ENCODE measurements around the gene MEX3C. TPM values are rescaled to one million over a fixed set of nuclear protein-coding genes. Genes with fewer than 3 reads are reported as not detected.

MEX3C gene
- total RNA-seq, 1 donor from 2014 or later: 41.5 TPM

- peak; percentile 6 for DNase-seq
Measured at GRCh38 chr18:51191128-51191717, 6.3 kb downstream of the MEX3C start.

GRCh38 chr18:51190000-51190399 is 7.5 kb downstream of the MEX3C start:
- no peak for DNase-seq

GRCh38 chr18:51188024-51188701 is 9.3 kb downstream of the MEX3C start:
- DNase-seq: no peak

- peak; percentile 2 for DNase-seq
Measured at GRCh38 chr18:51185075-51185474, 12.4 kb downstream of the MEX3C start.

- no peak for DNase-seq
Measured at GRCh38 chr18:51184091-51184457, 13.4 kb downstream of the MEX3C start.

GRCh38 chr18:51183372-51184090 is 13.9 kb downstream of the MEX3C start:
- no peak for DNase-seq

GRCh38 chr18:51182824-51183223 is 14.7 kb downstream of the MEX3C start:
- DNase-seq: no peak

GRCh38 chr18:51171625-51172259 is 25.7 kb downstream of the MEX3C start:
- no peak for DNase-seq

- no peak for DNase-seq
Measured at GRCh38 chr18:51171223-51171622, 26.3 kb downstream of the MEX3C start.

- no peak for DNase-seq
Measured at GRCh38 chr18:51170664-51171063, 26.8 kb downstream of the MEX3C start.

GRCh38 chr18:51169731-51170130 is 27.8 kb downstream of the MEX3C start:
- no peak for DNase-seq

- no peak for DNase-seq
Measured at GRCh38 chr18:51168960-51169662, 28.4 kb downstream of the MEX3C start.

- no peak for DNase-seq
Measured at GRCh38 chr18:51168026-51168742, 29.3 kb downstream of the MEX3C start.

GRCh38 chr18:51165296-51165695 is 32.2 kb downstream of the MEX3C start:
- DNase-seq: no peak

GRCh38 chr18:51164761-51165281 is 32.7 kb downstream of the MEX3C start:
- no peak for DNase-seq

GRCh38 chr18:51164342-51164741 is 33.1 kb downstream of the MEX3C start:
- DNase-seq: no peak

GRCh38 chr18:51163543-51163942 is 33.9 kb downstream of the MEX3C start:
- DNase-seq: no peak

- no peak for DNase-seq
Measured at GRCh38 chr18:51162617-51163016, 34.9 kb downstream of the MEX3C start.

- no peak for DNase-seq
Measured at GRCh38 chr18:51160646-51161045, 36.8 kb downstream of the MEX3C start.

GRCh38 chr18:51157215-51157614 is 40.3 kb downstream of the MEX3C start:
- DNase-seq: no peak

- no peak for DNase-seq
Measured at GRCh38 chr18:51154431-51155063, 42.9 kb downstream of the MEX3C start.
